GM12891 (cell line): Measurements from ENCODE around the gene IGF2R.
"Not testable (repeated sequence)": the region's sequence is repeated elsewhere in the genome, so short reads cannot be mapped to it uniquely, and the experiment has no call there.

Experiments
- DNase-seq: peaks from one replicate; pipeline ENCODE4 v3.0.0; 2011; ENCODE audit warnings: low spot score; ENCODE audit not compliant: insufficient read length
- FAIRE-seq: peaks from 2 replicates; lab custom pipeline; 2011; peaks lifted over from hg19 to GRCh38; lab: Jason Lieb, UNC
- PAX5 ChIP-seq: IDR thresholded peaks from 2 replicates; pipeline ENCODE4 v1.6.1; 2011; ENCODE audit warnings: low read length, moderate library complexity, mild to moderate bottlenecking; ENCODE audit not compliant: insufficient read depth, severe bottlenecking
- POLR2A ChIP-seq: IDR thresholded peaks from 2 replicates; pipeline ENCODE4 v1.6.1; 2011; ENCODE audit warnings: low read depth, low read length, control low read depth
- POLR2AphosphoS5 ChIP-seq: IDR thresholded peaks from 2 replicates; pipeline ENCODE4 v1.6.1; 2011; ENCODE audit warnings: low read depth, low read length, control low read depth
- POU2F2 ChIP-seq: IDR thresholded peaks from 2 replicates; pipeline ENCODE4 v1.6.1; 2011; ENCODE audit warnings: low read depth, mild to moderate bottlenecking, control low read depth, low read length, moderate library complexity
- SPI1 ChIP-seq: IDR thresholded peaks from 2 replicates; pipeline ENCODE4 v1.6.1; 2011; ENCODE audit warnings: low read depth, low read length, control low read depth
- TAF1 ChIP-seq: IDR thresholded peaks from 2 replicates; pipeline ENCODE4 v1.6.1; 2011; ENCODE audit warnings: low read depth, low read length, control low read depth

The IGF2R gene

DNA sequence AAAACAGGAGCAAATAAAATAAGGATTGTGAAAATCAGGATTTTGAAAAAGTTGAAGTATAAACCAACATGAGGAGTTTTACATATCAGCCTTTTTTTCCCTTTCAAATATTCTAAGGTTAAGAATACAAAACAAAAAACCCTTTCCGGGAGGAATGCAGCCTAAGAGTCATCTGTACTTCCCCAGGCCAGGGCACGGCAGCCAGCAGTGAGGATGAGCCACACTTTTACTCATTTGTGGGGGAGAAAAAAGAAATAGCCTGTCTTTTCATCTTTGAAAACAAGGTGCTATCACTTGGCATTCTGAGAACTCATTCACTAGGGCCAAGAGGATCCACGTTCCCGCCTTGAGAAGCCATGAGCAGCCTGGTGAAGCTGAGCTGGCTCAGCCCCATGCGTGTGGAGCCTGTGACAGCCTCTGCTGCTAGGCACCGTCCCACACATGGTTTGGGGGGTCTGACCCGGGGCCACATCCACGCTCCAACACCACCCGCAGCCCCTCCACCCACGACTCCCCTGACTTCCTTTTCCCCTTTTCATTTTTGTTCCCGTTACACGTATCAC is 164.0 kb downstream of the IGF2R start:
- FAIRE-seq (peak; percentile 38), DNase-seq (no peak)
- TF ChIP-seq POU2F2, result no peak
- TF ChIP-seq PAX5, result no peak
- TF ChIP-seq POLR2A, result no peak
- no peak for TF ChIP-seq POLR2AphosphoS5
- TF ChIP-seq SPI1, result no peak
- no peak for TF ChIP-seq TAF1

DNA sequence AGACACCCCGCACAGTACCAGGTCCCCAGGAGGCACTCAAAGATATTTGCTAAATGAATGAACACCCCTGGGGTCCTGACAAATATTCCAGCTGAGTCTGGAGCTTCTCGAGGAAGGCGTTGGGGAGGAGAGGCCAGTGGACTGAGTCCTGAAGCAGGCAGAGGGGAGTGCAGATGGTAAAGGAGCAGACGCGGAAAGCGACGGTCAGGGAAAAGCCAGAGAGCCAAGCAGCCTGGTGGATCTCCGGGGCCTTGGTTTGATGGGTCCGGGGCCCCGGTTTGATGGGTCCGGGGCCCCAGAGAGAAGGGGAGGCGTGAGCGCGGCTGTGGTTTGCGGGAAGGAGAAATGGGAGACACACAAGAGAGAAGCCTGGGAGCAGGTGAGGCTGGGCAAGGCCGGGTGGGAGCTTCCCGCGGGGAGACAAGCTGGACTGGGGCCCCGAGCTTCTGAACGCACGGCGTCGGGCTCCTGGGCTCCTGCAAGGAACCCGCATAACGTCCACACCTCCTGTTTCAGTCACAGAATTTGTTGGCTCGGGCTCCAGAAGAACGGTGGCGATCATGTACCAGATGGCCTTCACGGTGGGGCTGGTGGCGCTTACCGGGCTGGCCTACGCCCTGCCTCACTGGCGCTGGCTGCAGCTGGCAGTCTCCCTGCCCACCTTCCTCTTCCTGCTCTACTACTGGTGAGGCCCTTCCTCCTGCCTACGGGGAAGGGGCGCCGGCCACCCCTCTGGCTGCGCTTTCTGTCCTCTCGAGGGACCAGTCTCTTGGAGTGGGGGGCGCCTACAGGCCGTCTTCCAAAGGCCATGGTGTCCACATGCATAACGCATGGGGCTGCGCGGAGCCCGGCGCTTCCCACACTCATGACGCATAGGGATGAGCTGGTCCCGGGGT is 164.8 kb downstream of the IGF2R start:
- TF ChIP-seq SPI1, result no peak
- no peak for TF ChIP-seq POLR2A
- TF ChIP-seq POLR2AphosphoS5, result no peak
- no peak for TF ChIP-seq TAF1
- no peak for TF ChIP-seq POU2F2
- TF ChIP-seq PAX5, result no peak
- FAIRE-seq (no peak), DNase-seq (no peak)

DNA sequence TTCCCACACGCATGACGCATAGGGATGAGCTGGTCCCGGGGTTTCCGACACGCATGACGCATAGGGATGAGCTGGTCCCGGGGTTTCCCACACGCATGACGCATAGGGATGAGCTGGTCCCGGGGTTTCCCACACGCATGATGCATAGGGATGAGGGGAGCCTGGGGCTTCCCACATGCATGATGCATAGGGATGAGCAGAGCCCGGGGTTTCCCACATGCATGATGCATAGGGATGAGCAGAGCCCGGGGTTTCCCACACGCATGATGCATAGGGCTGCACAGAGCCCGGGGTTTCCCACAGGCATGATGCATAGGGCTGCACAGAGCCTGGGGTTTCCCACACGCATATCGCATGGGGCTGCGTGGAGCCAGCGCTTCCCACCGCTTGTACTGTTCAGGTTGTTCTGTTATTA is 165.5 kb downstream of the IGF2R start:
- not testable (repeated sequence) for FAIRE-seq, DNase-seq
- peak; percentile 55; the same call in 1 of the 2 replicates for TF ChIP-seq POU2F2

DNA sequence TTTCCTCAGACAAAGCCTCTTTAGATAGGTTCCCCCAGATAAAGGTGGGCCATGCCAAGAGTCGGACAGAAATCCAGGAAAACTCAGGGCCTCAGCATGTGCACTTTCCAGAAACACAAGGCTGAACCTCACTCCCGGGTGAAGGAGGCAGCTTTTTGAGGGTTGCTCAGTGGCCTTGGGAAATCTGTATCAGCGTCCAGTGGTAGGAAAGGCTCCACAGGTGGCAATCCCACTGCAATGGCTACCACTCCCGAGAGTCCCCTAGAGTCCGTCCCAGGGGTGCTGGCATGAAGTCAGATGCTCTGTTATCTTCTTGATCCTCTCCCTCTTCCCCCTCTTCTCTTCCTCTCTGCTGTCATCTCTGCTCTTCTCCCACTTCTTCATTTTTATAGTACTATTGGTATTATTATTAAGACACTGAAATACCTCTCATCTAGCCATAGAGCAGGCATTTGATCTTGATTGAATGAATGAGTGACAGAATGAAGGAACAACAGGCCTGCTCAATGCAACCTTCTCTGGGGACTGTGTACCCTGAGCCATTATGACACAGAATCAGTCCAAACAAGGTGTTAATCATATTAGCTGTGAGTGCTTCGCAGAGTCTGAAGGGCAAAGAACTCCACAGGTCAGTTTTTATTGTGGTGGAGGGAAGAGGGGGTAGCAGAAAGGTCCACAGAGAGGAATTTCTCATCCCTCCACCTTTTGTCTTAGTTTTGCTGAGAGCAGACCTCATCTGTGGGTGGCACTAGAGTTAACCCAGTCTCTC is 166.1 kb downstream of the IGF2R start:
- FAIRE-seq (no peak), DNase-seq (no peak)
- TF ChIP-seq PAX5, result no peak
- no peak for TF ChIP-seq SPI1

DNA sequence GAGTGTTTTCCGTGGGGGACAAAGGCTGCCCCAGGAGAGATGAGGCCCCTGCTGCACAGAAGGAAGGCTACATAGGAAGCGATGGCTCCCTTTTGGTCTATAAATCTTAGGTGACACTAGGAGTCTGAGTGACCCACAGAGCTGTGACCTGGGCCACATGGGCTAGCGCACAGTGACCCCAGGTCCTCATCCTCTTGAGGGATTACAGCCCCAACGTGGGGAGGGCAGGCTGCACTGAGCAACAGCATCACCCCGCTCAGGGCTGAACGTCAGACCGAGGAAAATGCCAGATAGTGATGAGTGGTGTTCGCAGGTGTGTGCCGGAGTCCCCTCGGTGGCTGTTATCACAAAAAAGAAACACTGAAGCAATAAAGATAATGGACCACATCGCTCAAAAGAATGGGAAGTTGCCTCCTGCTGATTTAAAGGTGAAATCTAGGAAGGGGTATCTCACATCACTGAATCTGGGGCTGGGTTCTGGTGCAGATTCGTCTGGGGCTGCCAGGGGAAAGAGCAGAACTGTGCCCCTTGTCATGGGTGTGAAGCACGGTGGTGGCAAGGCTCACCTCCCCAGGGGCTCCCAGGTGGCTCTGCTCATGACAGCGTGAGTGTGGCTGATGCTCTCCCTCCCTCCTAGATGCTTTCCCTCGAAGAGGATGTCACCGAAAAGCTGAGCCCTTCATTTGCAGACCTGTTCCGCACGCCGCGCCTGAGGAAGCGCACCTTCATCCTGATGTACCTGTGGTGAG is 167.2 kb downstream of the IGF2R start:
- TF ChIP-seq TAF1, result no peak
- no peak for TF ChIP-seq SPI1
- TF ChIP-seq POLR2A, result no peak
- TF ChIP-seq POU2F2, result no peak
- no peak for TF ChIP-seq PAX5
- TF ChIP-seq POLR2AphosphoS5, result no peak
- FAIRE-seq, result no peak
- no peak for DNase-seq

DNA sequence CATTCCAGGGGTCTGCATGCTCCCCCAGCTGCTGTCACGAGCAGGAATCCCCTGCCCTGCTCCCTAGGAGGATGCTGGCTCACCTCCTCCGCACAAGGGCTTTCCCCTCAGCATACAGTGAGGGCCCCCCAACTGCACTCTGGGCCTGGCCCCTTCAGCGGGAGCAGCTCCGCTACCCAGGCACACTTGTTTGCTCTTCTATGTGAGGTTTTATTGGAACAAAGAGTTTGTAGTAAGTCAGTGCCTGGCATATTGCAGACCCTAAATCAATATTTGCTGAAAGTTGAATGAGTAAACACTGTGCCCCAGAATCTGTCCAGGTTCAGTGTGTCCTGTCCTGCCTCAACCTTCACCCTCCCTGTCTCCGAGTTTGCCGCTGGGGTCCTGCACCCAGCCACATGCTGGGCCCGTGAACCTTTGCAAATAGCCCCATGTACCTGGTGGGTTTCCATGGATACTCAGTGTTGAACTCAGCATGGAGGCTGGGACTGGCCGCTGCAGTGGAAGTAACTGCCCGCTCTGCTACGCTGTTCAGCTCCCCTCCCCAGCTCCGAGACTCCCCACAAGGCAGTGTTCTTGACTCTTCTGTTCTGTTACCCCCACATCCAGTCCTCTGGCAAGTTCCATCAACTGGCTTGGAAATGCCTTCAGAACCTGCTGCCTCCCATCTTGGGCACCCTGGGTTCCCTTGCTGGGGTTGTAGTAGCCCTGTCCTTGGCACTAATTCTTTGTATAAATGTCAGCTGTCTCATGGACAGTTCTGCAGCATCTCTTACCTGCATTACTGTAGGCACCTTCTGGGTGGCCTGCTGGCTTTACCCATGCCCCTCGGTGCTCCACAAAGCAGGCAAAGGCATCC is 168.5 kb downstream of the IGF2R start:
- TF ChIP-seq POLR2A, result no peak
- FAIRE-seq (no peak), DNase-seq (no peak)

DNA sequence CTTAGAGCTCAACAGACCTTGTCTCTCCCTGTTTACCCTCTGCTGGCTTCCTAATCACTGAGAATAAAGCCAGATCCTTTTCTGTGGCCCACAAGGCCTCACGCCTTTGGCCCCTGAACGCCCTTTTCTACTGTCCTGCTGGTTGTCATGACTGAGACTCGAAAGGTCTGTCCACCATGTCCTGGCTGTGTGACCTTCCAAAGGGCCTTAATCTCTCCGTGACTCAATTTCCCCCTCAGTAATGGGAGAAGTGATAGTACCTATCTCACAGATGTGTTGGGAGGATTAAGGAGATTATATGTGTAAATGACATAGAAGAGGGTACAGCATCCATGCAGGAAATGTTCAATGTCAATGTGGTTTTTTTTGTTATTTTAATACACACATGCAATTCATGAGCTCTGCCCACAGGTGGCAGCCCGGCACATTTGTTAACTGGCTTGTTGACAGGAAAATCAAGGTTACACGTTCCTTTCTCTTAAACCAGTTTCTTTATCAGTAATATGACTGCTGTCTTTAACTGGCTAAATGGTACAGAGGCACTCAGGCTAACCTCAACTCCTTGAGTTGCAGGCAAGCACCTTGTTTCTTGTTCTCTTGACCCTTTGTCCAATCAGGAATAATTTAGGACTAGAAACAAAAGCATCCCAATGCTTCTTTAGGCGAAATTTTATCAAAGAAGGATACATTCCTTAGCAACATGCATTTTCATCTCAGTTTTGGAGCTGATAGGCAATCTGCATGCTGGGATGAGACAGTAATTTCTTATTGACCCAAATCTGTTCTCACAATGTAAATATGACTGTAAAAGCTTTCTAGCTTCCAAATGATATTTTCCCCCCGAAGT is 169.3 kb downstream of the IGF2R start:
- peak; percentile 48 for DNase-seq
- no peak for TF ChIP-seq TAF1
- FAIRE-seq, result peak; percentile 93

DNA sequence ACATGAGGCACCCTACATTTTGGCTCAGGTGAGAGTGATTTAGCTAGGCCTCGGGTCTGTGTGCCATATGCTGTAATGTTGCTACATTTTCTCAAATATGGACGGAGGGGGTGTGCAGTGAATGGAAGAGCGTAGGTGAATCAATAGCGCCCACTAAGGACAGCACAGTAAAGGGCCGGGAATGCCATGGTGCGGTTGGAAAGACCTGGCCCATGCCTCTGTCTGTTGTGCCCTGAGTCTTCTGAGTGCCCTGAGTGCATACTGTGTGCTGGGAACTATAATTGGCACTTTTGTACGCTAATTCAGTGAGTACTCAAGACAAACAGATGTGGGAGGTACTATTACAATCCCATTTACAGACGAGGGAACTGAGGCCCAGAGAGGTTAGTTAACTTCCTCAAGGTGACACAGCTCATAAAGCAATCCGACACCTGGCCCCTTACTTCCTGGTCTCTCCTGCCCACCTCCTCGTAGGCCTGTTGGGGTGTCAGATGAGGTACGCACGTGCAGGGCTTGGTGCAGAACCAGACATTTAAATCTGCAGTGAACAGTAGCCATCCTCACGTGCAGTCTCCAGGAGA is 170.0 kb downstream of the IGF2R start:
- FAIRE-seq (no peak), DNase-seq (no peak)
- TF ChIP-seq POLR2AphosphoS5 (no peak), TAF1 (no peak), POU2F2 (no peak), POLR2A (no peak), SPI1 (no peak), PAX5 (no peak)
